AG04449 (cell line): ENCODE results near the gene EPAS1.

Experiments used
- CTCF ChIA-PET: fragments of 350-600 bp; formaldehyde crosslinking; extraction: SDS; loops from one replicate; lab custom pipeline; 2021; ENCODE audit warnings: antibody characterized with exemption; lab: Yijun Ruan, JAX
- POLR2A ChIA-PET: fragments of 400-600, 350-600 bp; formaldehyde crosslinking; extraction: SDS; loops from one replicate; lab custom pipeline; 2020; ENCODE audit warnings: antibody characterized with exemption, inconsistent platforms; lab: Yijun Ruan, JAX
- DNase-seq: peaks from one replicate; pipeline ENCODE4 v3.0.0-alpha.2; 2010; ENCODE audit warnings: low read depth, low spot score
- H3K4me3 ChIP-seq: 2 replicates; pipeline ENCODE4 v1.5.1; 2011; ENCODE audit warnings: low read depth, mild to moderate bottlenecking, control low read depth, low read length
- CTCF ChIP-seq: IDR thresholded peaks from one replicate; pipeline ENCODE4 v1.5.1; 2011; ENCODE audit warnings: mild to moderate bottlenecking, moderate library complexity, low read length, control low read depth, inconsistent platforms; ENCODE audit not compliant: insufficient read depth; ENCODE audit errors: missing control alignments

Gene EPAS1

DNA sequence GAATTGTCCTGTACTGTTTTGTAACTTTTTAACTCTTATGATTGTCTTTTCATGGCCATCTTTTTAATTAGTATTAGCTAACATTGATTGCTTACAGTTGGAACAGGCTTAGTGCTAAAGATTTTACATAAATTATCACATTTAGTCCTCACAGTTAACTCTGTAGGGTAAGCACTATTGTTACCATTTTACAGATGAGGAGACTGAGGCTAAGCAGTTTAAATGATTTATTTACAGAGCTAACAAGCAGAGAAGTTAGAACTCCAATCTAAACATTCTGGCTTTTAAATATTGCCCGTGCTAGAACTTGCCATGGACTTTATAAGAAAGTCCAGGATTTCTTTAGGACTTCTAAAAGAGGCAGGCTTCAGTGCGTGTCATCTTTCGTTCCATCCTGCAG lies 48.6 kb downstream of the EPAS1 start:
- TF ChIP-seq CTCF: no peak
- DNase-seq: no peak
- ChIA-PET POLR2A (interaction anchor here (1.2 kb wide), 1 partner anchor 49 kb away, joined by 4 read pairs; the partner anchor contains the start of gene EPAS1), CTCF (no interaction called here)
- no peak overlapping the region for H3K4me3 ChIP-seq

GRCh38 chr2:46346719-46347118 lies 49.5 kb downstream of the EPAS1 start:
- ChIA-PET POLR2A (interaction anchor here (1.2 kb wide), 1 partner anchor 50 kb away, joined by 4 read pairs; the partner anchor contains the start of gene EPAS1), CTCF (interaction anchor here (0.7 to 1.5 kb wide), 3 partner anchors 10 to 284 kb away, joined by 3 to 5 read pairs (median 3); no protein-coding TSS in a partner anchor)
- DNase-seq: no peak
- H3K4me3 ChIP-seq: no peak overlapping the region
- TF ChIP-seq CTCF: no peak

GRCh38 chr2:46347648-46348280 lies 50.6 kb downstream of the EPAS1 start:
- CTCF ChIA-PET: interaction anchor here (0.6 to 1.5 kb wide), 2 partner anchors 9 to 11 kb away, joined by 3 to 5 read pairs; no protein-coding TSS in a partner anchor
- no peak overlapping the region for H3K4me3 ChIP-seq
- no peak for DNase-seq
- no peak for TF ChIP-seq CTCF
- POLR2A ChIA-PET: no interaction called here

DNA sequence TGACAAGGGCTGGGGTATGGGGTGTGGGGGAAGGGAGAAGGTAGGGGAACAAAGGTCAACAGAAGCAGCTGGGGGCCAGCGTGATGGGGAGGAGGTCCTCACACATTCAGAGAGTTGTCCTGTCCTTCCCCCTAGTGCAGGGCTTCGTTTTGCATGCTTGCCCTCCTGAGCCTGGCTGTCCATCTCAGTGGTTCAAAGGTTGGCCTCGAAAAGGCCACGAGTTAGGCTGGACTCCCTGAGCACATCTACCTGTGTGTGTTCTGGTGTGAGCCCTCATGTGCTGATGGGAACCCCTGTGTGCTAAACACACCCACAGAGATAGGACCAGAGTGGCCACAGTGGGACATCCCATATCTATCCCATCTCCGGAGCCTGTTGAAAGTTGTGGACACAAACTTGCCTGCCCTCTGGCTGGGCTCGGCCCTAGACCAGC lies 51.9 kb downstream of the EPAS1 start:
- ChIA-PET CTCF (interaction anchor here (0.7 to 1.4 kb wide), 2 partner anchors 11 to 23 kb away, joined by 3 to 4 read pairs; no protein-coding TSS in a partner anchor), POLR2A (no interaction called here)
- DNase-seq: no peak
- no peak overlapping the region for H3K4me3 ChIP-seq
- no peak for TF ChIP-seq CTCF

DNA sequence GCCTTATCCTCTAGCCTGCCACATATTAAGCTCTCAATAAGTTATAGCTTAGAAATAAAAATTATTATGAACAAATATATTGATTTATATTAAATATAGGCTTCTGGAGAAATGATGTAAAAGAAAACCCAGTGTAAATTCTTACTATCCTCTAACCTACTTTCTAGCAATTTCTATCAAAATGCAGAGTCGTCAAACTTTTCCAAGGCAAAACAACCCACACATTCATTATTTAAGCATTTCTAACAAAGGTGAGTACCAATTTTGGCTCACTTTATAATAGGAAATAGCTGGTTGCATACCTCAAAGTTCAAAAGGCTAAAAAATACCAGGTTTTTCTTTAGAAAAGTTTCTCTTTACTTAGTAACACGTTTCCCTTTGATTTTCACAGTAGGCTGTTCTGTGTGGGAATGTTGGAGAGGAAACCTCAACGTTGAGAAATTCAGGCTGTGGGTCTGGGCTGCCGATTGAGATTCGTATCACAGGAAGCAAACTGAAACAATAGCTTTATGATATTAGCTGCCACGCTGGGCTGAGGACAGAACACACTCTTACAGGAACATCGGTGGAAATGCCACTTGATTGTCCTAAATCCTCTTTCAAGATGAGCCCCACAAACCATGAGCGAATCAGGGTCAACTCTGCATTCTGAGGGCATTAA lies 53.0 kb downstream of the EPAS1 start:
- H3K4me3 ChIP-seq: no peak overlapping the region
- no peak for DNase-seq
- ChIA-PET CTCF (interaction anchor here (0.7 to 1.4 kb wide), 7 partner anchors 8 to 358 kb away, joined by 3 to 5 read pairs (median 3); no protein-coding TSS in a partner anchor), POLR2A (no interaction called here)
- no peak for TF ChIP-seq CTCF
